Ramos (cell line): Measurements from ENCODE around the gene FAM240A.
"Not testable (repeated sequence)": the region's sequence is repeated elsewhere in the genome, so short reads cannot be mapped to it uniquely, and the experiment has no call there.

Source experiments
- in situ Hi-C: fragments of 300-500 bp; cut with MboI; formaldehyde crosslinking; loops from one replicate; pipeline ENCODE4 v1.14.3; 2022; ENCODE audit warnings: low sequenced_read_pairs; ENCODE audit not compliant: unreplicated experiment

FAM240A gene

GRCh38 chr3:46585799-46586693, 26.3 kb upstream of the FAM240A start:
- in situ Hi-C loops: no loop called here

GRCh38 chr3:46586738-46587246, 25.5 kb upstream of the FAM240A start:
- in situ Hi-C loops: no loop called here

GRCh38 chr3:46587268-46587667, 25.1 kb upstream of the FAM240A start:
- in situ Hi-C loops: not testable (repeated sequence)

- in situ Hi-C loops: no loop called here
Measured at GRCh38 chr3:46593274-46593862, 19.0 kb upstream of the FAM240A start.

- in situ Hi-C loops: no loop called here
Measured at GRCh38 chr3:46593979-46594378, 18.3 kb upstream of the FAM240A start.

GRCh38 chr3:46594723-46595122, 17.6 kb upstream of the FAM240A start:
- in situ Hi-C loops: no loop called here

GRCh38 chr3:46595819-46596314, 16.5 kb upstream of the FAM240A start:
- in situ Hi-C loops: no loop called here

- in situ Hi-C loops: no loop called here
Measured at GRCh38 chr3:46599590-46599989, 12.7 kb upstream of the FAM240A start.

GRCh38 chr3:46603446-46604046, 8.8 kb upstream of the FAM240A start:
- in situ Hi-C loops: no loop called here

- in situ Hi-C loops: no loop called here
Measured at GRCh38 chr3:46604127-46604526, 8.2 kb upstream of the FAM240A start.

- in situ Hi-C loops: no loop called here
Measured at GRCh38 chr3:46607603-46608028, 4.7 kb upstream of the FAM240A start.

GRCh38 chr3:46609212-46609721, 3.1 kb upstream of the FAM240A start:
- in situ Hi-C loops: no loop called here

GRCh38 chr3:46609944-46610722, 2.2 kb upstream of the FAM240A start:
- in situ Hi-C loops: no loop called here

- in situ Hi-C loops: no loop called here
Measured at GRCh38 chr3:46613313-46614005, 1.1 kb downstream of the FAM240A start.

- in situ Hi-C loops: no loop called here
Measured at GRCh38 chr3:46614431-46614830, 2.1 kb downstream of the FAM240A start.

- in situ Hi-C loops: no loop called here
Measured at GRCh38 chr3:46615050-46615775, 2.9 kb downstream of the FAM240A start.

GRCh38 chr3:46615976-46616375, 3.7 kb downstream of the FAM240A start:
- in situ Hi-C loops: no loop called here

GRCh38 chr3:46617941-46618340, 5.6 kb downstream of the FAM240A start:
- in situ Hi-C loops: no loop called here
